ENCODE data around the gene UBE2L5.

DNA sequence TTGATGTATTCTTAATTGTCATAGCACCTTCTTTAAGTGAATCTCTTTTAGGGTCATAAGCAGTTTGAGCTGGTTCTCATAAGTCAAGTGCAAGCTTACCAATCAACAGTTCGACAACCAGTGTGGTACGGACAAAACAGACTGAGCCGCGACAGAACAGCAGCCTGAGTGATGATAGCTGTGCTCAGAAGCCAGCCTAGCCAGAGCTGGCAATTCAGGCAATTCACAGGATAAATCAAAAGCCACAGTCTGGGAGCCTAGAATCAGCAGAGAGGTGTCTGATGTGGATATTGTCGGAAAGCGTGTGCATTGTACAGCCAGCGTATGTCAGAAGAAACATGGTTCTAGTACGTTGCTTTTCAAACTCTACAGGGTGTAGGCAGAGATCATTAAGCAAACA lies 14.9 kb downstream of the UBE2L5 start:
- TF ChIP-seq POLR2A (IDR thresholded peaks at IDR 0.05; ENCODE audit: low read length) (no peak), GATA1 (IDR thresholded peaks at IDR 0.05; ENCODE audit: low read depth, low read length) (no peak)

Data from erythroblast (primary cell).